Hair follicle dermal papilla cell (primary cell): ENCODE results near the gene OSBPL2. TPM values are rescaled to one million over a fixed set of nuclear protein-coding genes. Genes with fewer than 3 reads are reported as not detected.

ENCODE experiments used
- total RNA-seq: library from RNA; depleted of rRNA; stranded (reverse); fragments of >200 nt; gene quantifications from 2 replicates; pipeline ENCODE4 v1.2.3, GENCODE V29; 2012

The OSBPL2 gene
- total RNA-seq, result 45.4 and 46.6 TPM in 2 replicates

DNA sequence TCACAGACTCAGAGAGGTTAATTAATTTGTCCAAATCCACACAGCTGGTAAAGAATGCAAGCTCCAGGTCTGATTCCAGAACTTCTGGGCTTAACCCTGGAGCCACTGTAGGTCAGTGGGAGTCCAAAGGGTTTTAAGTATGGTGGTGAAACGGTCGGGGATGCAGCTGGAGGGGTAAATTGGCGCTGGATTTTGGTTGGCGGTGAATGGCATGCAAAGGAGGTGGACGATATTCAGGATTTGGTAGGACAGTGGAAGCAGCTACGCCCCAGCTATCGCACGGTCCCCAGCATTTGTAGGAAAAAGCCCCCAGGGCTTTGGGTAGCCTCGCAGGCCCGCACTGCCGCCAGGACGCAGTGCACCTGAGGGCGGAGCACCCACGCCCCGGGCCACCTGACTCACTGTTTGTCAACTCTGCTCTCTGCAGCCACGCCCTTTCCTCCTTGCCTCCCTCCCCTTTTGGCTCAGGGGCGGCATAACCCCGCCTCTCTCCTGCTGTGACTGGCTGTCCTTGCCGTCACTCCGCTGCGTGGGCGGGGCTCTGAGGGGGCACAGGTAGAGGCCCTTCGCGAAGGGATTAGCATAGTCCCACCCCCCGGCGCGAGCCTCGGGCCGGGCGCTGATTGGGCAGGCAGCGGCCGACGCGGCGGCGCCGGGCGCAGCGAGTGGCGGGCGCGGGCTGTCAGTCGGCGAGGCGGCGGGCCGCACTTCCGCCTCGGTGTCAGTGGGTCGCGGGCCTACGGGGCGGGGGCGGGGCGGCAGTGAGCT, at the start of gene OSBPL2:
TSS of gene OSBPL2 (plus strand) at position 721 of the 768 bp plus-strand sequence. CDS start 17,664 bp downstream, outside the sequence.

DNA sequence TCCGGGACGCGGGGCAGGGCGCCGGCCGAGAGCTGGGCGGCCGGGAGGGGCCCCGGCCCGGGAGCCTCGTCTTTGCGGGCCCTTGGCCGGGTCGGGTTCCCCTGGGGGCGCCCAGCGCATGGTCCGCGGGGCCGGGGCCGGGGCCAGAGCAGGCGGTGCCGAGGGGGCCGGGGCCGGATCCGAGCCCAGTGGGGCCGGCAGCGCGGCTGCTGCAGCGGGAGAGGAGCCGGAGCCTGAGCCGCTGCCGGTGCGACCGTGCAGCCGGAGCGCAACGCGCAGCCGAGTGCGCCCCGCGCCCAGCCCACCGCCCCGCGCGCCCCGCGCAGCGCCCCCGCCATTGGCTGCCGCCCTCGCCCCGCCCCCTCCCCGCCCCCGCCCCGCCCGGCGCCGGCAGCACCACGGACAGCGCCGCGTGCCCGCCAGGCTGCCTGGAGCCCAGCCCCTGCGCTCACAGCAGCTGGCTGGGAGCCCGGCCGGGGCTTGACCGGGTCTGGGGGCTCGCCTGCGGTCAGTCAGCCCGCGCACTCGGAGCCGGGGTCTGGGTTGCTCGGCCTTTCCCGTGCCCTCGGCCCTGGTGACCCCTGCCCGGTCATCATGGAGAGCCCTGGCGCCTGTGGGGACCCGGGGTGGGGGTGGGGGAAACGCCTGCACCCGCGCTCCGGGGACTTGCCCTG, 18.2 kb upstream of the OSBPL2 start, which contains the start of gene HRH3:
TSS of gene HRH3 (minus strand) at position 287 of the 674 bp plus-strand sequence. CDS start 308 bp downstream, outside the sequence.

DNA sequence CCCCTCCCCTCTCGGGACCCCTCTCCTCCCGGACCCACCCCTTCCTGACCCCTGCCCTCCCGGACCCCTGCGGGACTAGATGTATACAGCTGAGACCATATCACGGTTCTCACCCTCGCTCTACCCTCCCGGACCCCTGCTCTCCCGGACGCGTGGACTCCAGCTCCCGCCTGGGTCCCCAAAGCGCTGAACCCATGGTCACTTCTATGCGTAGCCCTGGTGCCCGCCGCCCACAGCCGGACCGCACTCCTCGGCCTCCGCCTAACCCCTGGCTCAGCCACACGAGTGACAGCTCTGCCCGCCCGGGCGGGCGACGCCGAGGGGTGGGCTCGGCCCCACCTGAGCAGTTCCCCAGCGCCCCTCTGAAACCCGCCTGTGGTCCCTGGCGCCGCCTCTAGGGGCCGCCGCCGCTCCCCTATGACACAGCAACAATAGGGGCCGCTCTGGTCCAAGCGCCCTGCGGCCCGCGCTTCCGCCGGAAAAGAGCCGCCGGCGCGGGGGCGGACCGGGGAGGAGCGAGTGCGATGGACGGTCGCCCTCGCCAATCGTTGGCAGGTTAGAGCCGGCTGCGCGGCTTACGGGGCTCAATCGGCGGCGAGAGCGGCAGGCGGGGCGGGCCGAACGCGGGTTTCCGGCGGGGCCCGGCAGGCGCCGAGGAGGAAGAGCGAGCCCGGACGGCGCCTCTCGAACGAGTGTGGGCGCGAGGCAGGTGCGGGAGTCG, 64.2 kb downstream of the OSBPL2 start, which contains the start of gene ADRM1:
TSS of gene ADRM1 (plus strand) at position 657 of the 721 bp plus-strand sequence. CDS start 572 bp downstream, outside the sequence.

Other genes starting within 250 kb of the OSBPL2 start
- 5.1 and 5.8 TPM in 2 replicates for gene TAF4, start 172.6 kb upstream of the OSBPL2 start, total RNA-seq
- gene LSM14B, start 116.0 kb upstream of the OSBPL2 start, total RNA-seq, result 65.9 and 73.3 TPM in 2 replicates
- gene PSMA7, start 95.1 kb upstream of the OSBPL2 start, total RNA-seq, result 152 and 178 TPM in 2 replicates
- gene SS18L1, start 94.8 kb upstream of the OSBPL2 start, total RNA-seq, result 14.2 and 16.2 TPM in 2 replicates
- 13.6 and 23.5 TPM in 2 replicates for gene MTG2, start 55.5 kb upstream of the OSBPL2 start, total RNA-seq
- not detected in 2 replicates for gene HRH3, start 18.2 kb upstream of the OSBPL2 start, total RNA-seq
- gene ADRM1, start 64.5 kb downstream of the OSBPL2 start, total RNA-seq, result 86.6 and 90.1 TPM in 2 replicates
- 12.8 and 14.3 TPM in 2 replicates for gene LAMA5, start 128.8 kb downstream of the OSBPL2 start, total RNA-seq
- 438 and 731 TPM in 2 replicates for gene RPS21, start 148.6 kb downstream of the OSBPL2 start, total RNA-seq
- 2.1 and 2.3 TPM in 2 replicates for gene CABLES2, start 168.8 kb downstream of the OSBPL2 start, total RNA-seq
- gene RBBP8NL, start 189.0 kb downstream of the OSBPL2 start, total RNA-seq, result not detected in 2 replicates
- not detected in 2 replicates for gene GATA5, start 237.5 kb downstream of the OSBPL2 start, total RNA-seq